ENCODE results near the gene LRRC43. TPM values are rescaled to one million over a fixed set of nuclear protein-coding genes. Genes with fewer than 3 reads are reported as not detected.

LRRC43 gene
- total RNA-seq, 5 donors from 2014 or later (not counting 1 experiment from before 2014, with no cell fraction given): 0.44 to 0.66 TPM; not detected in 3

GRCh38 chr12:122189626-122190475 lies 6.9 kb downstream of the LRRC43 start:
- Mint-ChIP-seq H3K36me3 (no peaks in the 10 kb centered on the region), H3K4me1 (peaks cover 0 to under 1% (median 0%) of the 10 kb centered on the region in 3 donors), H3K9me3 (peaks cover 0 to 3% (median 0%) of the 10 kb centered on the region in 3 donors), H3K27ac (no peak overlapping the region), H3K27me3 (peaks cover 0 to 7% of the 10 kb centered on the region in 2 donors), H3K4me3 (no peak overlapping the region)
- Histone ChIP-seq H3K9me3 (no peaks in the 10 kb centered on the region), H3K27me3 (replicated peaks in 1 of 2; ENCODE audit: control insufficient read depth in 2 of 2, extremely low read depth in 1 of 2, insufficient read depth in 2 of 2, low read length in 1 of 2) (peaks cover 0 to 17% of the 10 kb centered on the region in 2 experiments), H3K4me1 (ENCODE audit: control insufficient read depth in 1 of 2, extremely low read depth in 1 of 2, insufficient read depth in 2 of 2, low read length in 2 of 2) (peaks cover 0 to 6% of the 10 kb centered on the region in 2 experiments), H3K36me3 (ENCODE audit: control insufficient read depth in 2 of 2, extremely low read depth in 1 of 2, insufficient read depth in 1 of 2, low read length in 1 of 2) (no peaks in the 10 kb centered on the region), H3K4me3 (ENCODE audit: control insufficient read depth in 1 of 2, extremely low read depth in 1 of 2, low read length in 1 of 2) (no peak overlapping the region), H3K27ac (ENCODE audit: low read length) (no peak overlapping the region)
- ATAC-seq (replicated peaks in 1 of 4) (no peak), DNase-seq (no peak)
- CTCF ChIA-PET: interaction anchor here (0.6 to 1.4 kb wide), 9 partner anchors 14 to 383 kb away, joined by 3 to 10 read pairs (median 3); partner anchors contain the start of genes B3GNT4 (in 1 of the 2) and CFAP251 (in 1 of the 2)
- POLR2A ChIA-PET: interaction anchor here in 1 of 2 donors (0.6 kb wide), 1 partner anchor 255 kb away, joined by 6 read pairs; no protein-coding TSS in a partner anchor
- WGBS (ENCODE audit: insufficient coverage): 91% methylated on average over 29 of the region's 34 CpGs

- 51% methylated on average over 4 of the region's 18 CpGs for WGBS (ENCODE audit: insufficient coverage)
- ChIA-PET CTCF (interaction anchor here (0.6 to 1.4 kb wide), 8 partner anchors 60 to 384 kb away, joined by 3 to 10 read pairs (median 4); partner anchors contain the start of gene CFAP251 (in 1 of the 2)), POLR2A (interaction anchor here in 1 of 2 donors (0.7 kb wide), 1 partner anchor 640 kb away, joined by 3 read pairs; no protein-coding TSS in a partner anchor)
These were observed 8.1 kb downstream of the LRRC43 start for GRCh38 chr12:122190842-122191668.

DNA sequence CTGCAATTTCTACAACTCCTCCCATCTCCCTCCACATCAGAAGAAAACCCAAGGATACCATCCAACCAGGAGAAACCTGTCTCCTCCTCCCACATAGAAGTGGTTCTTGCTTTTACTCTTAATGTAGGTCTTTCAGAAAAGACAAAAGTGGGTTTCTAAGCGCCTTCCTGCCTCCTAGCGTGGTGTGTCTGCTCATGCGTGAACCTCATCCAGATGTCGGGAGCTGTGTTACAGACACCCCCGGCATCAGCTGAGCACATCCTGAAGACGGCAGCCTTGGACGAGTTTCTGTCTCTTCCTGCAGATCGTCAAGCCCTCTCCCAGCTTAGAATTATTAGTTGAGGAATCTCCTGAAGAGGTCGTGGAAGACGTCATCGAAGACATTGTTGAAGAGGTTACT lies 9.5 kb downstream of the LRRC43 start:
- Mint-ChIP-seq H3K4me3 (no peak overlapping the region), H3K9me3 (peaks cover 0 to 12% (median 4%) of the 10 kb centered on the region in 3 donors), H3K27me3 (peaks cover 0 to 9% of the 10 kb centered on the region in 2 donors), H3K4me1 (no peaks in the 10 kb centered on the region), H3K27ac (no peak overlapping the region), H3K36me3 (no peaks in the 10 kb centered on the region)
- Histone ChIP-seq H3K27me3 (replicated peaks in 1 of 2; ENCODE audit: control insufficient read depth in 2 of 2, extremely low read depth in 1 of 2, insufficient read depth in 2 of 2, low read length in 1 of 2) (peaks cover 0 to 22% of the 10 kb centered on the region in 2 experiments), H3K27ac (ENCODE audit: low read length) (no peak overlapping the region), H3K36me3 (ENCODE audit: control insufficient read depth in 2 of 2, extremely low read depth in 1 of 2, insufficient read depth in 1 of 2, low read length in 1 of 2) (no peaks in the 10 kb centered on the region), H3K4me3 (ENCODE audit: control insufficient read depth in 1 of 2, extremely low read depth in 1 of 2, low read length in 1 of 2) (no peak overlapping the region), H3K9me3 (no peaks in the 10 kb centered on the region), H3K4me1 (ENCODE audit: control insufficient read depth in 1 of 2, extremely low read depth in 1 of 2, insufficient read depth in 2 of 2, low read length in 2 of 2) (peaks cover 0 to 6% of the 10 kb centered on the region in 2 experiments)
- ATAC-seq (replicated peaks in 1 of 4) (no peak), DNase-seq (no peak)
- 93% methylated on average over 11 of the region's 11 CpGs for WGBS (ENCODE audit: insufficient coverage)
- ChIA-PET POLR2A (no interaction called here), CTCF (interaction anchor here (0.5 to 0.6 kb wide), 2 partner anchors 48 to 714 kb away, joined by 3 to 4 read pairs; no protein-coding TSS in a partner anchor)

More at GRCh38 chr12:122190842-122191668, 8.1 kb downstream of the LRRC43 start:
- Mint-ChIP-seq H3K27ac (no peak overlapping the region), H3K9me3 (peaks cover 0 to 12% (median 4%) of the 10 kb centered on the region in 3 donors), H3K36me3 (no peaks in the 10 kb centered on the region), H3K4me1 (no peaks in the 10 kb centered on the region), H3K4me3 (no peak overlapping the region), H3K27me3 (peaks cover 0 to 4% of the 10 kb centered on the region in 2 donors)
- Histone ChIP-seq H3K27ac (ENCODE audit: low read length) (no peak overlapping the region), H3K4me1 (ENCODE audit: control insufficient read depth in 1 of 2, extremely low read depth in 1 of 2, insufficient read depth in 2 of 2, low read length in 2 of 2) (peaks cover 0 to 6% of the 10 kb centered on the region in 2 experiments), H3K27me3 (replicated peaks in 1 of 2; ENCODE audit: control insufficient read depth in 2 of 2, extremely low read depth in 1 of 2, insufficient read depth in 2 of 2, low read length in 1 of 2) (peaks cover 0 to 22% of the 10 kb centered on the region in 2 experiments), H3K36me3 (ENCODE audit: control insufficient read depth in 2 of 2, extremely low read depth in 1 of 2, insufficient read depth in 1 of 2, low read length in 1 of 2) (no peaks in the 10 kb centered on the region), H3K9me3 (no peaks in the 10 kb centered on the region), H3K4me3 (ENCODE audit: control insufficient read depth in 1 of 2, extremely low read depth in 1 of 2, low read length in 1 of 2) (no peak overlapping the region)
- DNase-seq (peak in 33 of 35 experiments; percentile 25 to 75 (median 57)), ATAC-seq (replicated peaks in 1 of 4) (peak; percentile 60 to 84 (median 76))

- ChIA-PET POLR2A (interaction anchor here in 1 of 2 donors (0.5 kb wide), 2 partner anchors 321 to 430 kb away, joined by 4 to 5 read pairs; no protein-coding TSS in a partner anchor), CTCF (interaction anchor here in 1 of 2 donors (1.0 kb wide), 1 partner anchor 64 kb away, joined by 3 read pairs; no protein-coding TSS in a partner anchor)
- Mint-ChIP-seq H3K4me3 (no peak overlapping the region), H3K27ac (no peak overlapping the region), H3K36me3 (no peaks in the 10 kb centered on the region), H3K4me1 (no peaks in the 10 kb centered on the region), H3K9me3 (peaks cover 0 to 12% (median 4%) of the 10 kb centered on the region in 3 donors), H3K27me3 (peaks cover 3 to 21% of the 10 kb centered on the region in 2 donors)
- Histone ChIP-seq H3K4me1 (ENCODE audit: control insufficient read depth in 1 of 2, extremely low read depth in 1 of 2, insufficient read depth in 2 of 2, low read length in 2 of 2) (peaks cover 0 to 6% of the 10 kb centered on the region in 2 experiments), H3K27ac (ENCODE audit: low read length) (no peak overlapping the region), H3K9me3 (no peaks in the 10 kb centered on the region), H3K27me3 (replicated peaks in 1 of 2; ENCODE audit: control insufficient read depth in 2 of 2, extremely low read depth in 1 of 2, insufficient read depth in 2 of 2, low read length in 1 of 2) (peaks cover 0 to 34% of the 10 kb centered on the region in 2 experiments), H3K36me3 (ENCODE audit: control insufficient read depth in 2 of 2, extremely low read depth in 1 of 2, insufficient read depth in 1 of 2, low read length in 1 of 2) (no peaks in the 10 kb centered on the region), H3K4me3 (ENCODE audit: control insufficient read depth in 1 of 2, extremely low read depth in 1 of 2, low read length in 1 of 2) (no peak overlapping the region)
- ATAC-seq (replicated peaks in 1 of 4): no peak
- no CpG with 5 or more reads among the region's 1 CpG for WGBS (ENCODE audit: insufficient coverage)
- no peak for DNase-seq
These were observed 11.9 kb downstream of the LRRC43 start for GRCh38 chr12:122194804-122195203.

DNA sequence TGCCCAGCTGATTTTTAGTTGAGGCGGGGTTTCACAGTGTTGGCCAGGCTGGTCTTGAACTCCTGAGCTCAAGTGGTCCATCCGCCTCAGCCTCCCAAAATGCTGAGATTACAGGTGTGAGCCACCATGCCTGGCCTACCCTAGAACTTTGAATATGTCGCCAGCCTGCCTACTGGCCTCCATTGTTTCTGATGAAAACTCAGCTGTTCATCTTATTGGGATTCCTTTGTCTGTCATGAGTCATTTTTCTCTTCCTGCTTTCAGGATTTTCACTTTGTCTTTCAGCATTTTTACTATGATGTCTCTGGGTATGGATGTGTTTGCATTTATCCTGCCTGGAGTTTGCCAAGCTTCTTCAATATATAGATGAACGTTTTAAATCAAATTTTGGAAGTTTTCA lies 12.5 kb downstream of the LRRC43 start:
- Mint-ChIP-seq H3K4me3 (no peak overlapping the region), H3K9me3 (peaks cover 0 to 12% (median 4%) of the 10 kb centered on the region in 3 donors), H3K27me3 (peaks cover 8 to 23% of the 10 kb centered on the region in 2 donors), H3K4me1 (no peaks in the 10 kb centered on the region), H3K27ac (no peak overlapping the region), H3K36me3 (no peaks in the 10 kb centered on the region)
- H3K4me1 ChIP-seq (ENCODE audit: control insufficient read depth in 1 of 2, extremely low read depth in 1 of 2, insufficient read depth in 2 of 2, low read length in 2 of 2): peaks cover 0 to 6% of the 10 kb centered on the region in 2 experiments
- H3K9me3 ChIP-seq: no peaks in the 10 kb centered on the region
- H3K36me3 ChIP-seq (ENCODE audit: control insufficient read depth in 2 of 2, extremely low read depth in 1 of 2, insufficient read depth in 1 of 2, low read length in 1 of 2): no peaks in the 10 kb centered on the region
- H3K4me3 ChIP-seq (ENCODE audit: control insufficient read depth in 1 of 2, extremely low read depth in 1 of 2, low read length in 1 of 2): no peak overlapping the region
- ATAC-seq (replicated peaks in 1 of 4) (no peak), DNase-seq (no peak)
- CTCF ChIA-PET: interaction anchor here in 1 of 2 donors (0.6 kb wide), 1 partner anchor 92 kb away, joined by 4 read pairs; no protein-coding TSS in a partner anchor
- WGBS (ENCODE audit: insufficient coverage): 96% methylated on average over 3 of the region's 4 CpGs
- H3K27me3 ChIP-seq (replicated peaks in 1 of 2; ENCODE audit: control insufficient read depth in 2 of 2, extremely low read depth in 1 of 2, insufficient read depth in 2 of 2, low read length in 1 of 2): peaks cover 0 to 36% of the 10 kb centered on the region in 2 experiments
- H3K27ac ChIP-seq (ENCODE audit: low read length): no peak overlapping the region
- POLR2A ChIA-PET: interaction anchor here in 1 of 2 donors (0.5 kb wide), 1 partner anchor 146 kb away, joined by 11 read pairs; no protein-coding TSS in a partner anchor
